SK-N-SH (cell line): ENCODE data around the gene RPA1. TPM values are rescaled to one million over a fixed set of nuclear protein-coding genes. Genes with fewer than 3 reads are reported as not detected.

ENCODE experiments used
- CTCF ChIA-PET: fragments of 300-600, 350-600 bp; formaldehyde crosslinking; extraction: SDS; loops from one replicate; lab custom pipeline; 2021; lab: Yijun Ruan, JAX
- POLR2A ChIA-PET: fragments of 350-600 bp; sonication (Branson Sonifier 250); formaldehyde crosslinking; extraction: SDS; loops from one replicate; lab custom pipeline; 2020; ENCODE audit warnings: antibody characterized with exemption, inconsistent platforms; lab: Yijun Ruan, JAX
- DNase-seq: peaks from one replicate; pipeline ENCODE4 v3.0.0; 2012
- H2AFZ ChIP-seq: fragments of 200-600 bp; sonication (generic); 2 replicates; pipeline ENCODE4 v1.8.1; 2016; ENCODE audit warnings: antibody characterized with exemption, mild to moderate bottlenecking, low read depth
- H3F3A ChIP-seq: fragments of 200-600 bp; sonication (generic); replicated peaks from 2 replicates; pipeline ENCODE3; 2016; ENCODE audit warnings: antibody characterized with exemption, mild to moderate bottlenecking; ENCODE audit not compliant: insufficient read depth
- H3K27ac ChIP-seq, 2 experiments: fragments of 200-500 bp in 1 of 2; fragments of 200-600 bp in 1 of 2; sonication (Bioruptor generic) in 1 of 2; sonication (generic), shearing (Covaris generic) in 1 of 2; 2 replicates each; pipeline versions ENCODE4 v1.5.1 to v1.6.1; 2014 to 2016; ENCODE audit warnings: low read depth in 2 of 2, inconsistent platforms in 1 of 2, low read length in 1 of 2, mild to moderate bottlenecking in 1 of 2, mixed read lengths in 1 of 2
- H3K27me3 ChIP-seq: fragments of 200-600 bp; sonication (generic), shearing (Covaris generic); 2 replicates; pipeline ENCODE4 v1.6.1; 2016; ENCODE audit warnings: mixed run types; ENCODE audit not compliant: insufficient read depth
- H3K36me3 ChIP-seq, 2 experiments: fragments of 200-500 bp in 1 of 2; fragments of 200-600 bp in 1 of 2; sonication (Bioruptor generic) in 1 of 2; sonication (generic) in 1 of 2; replicated peaks in 1 of 2; 2 replicates each; pipeline versions ENCODE3 to v1.5.1; 2014 to 2016; ENCODE audit warnings: low read length in 1 of 2, mild to moderate bottlenecking in 1 of 2; ENCODE audit not compliant: insufficient read depth in 2 of 2, control insufficient read depth in 1 of 2
- H3K4me1 ChIP-seq, 2 experiments: fragments of 200-500 bp in 1 of 2; fragments of 200-600 bp in 1 of 2; sonication (Bioruptor generic) in 1 of 2; sonication (generic), shearing (Covaris generic) in 1 of 2; 2 replicates each; pipeline versions ENCODE4 v1.5.1 to v1.6.1; 2014 to 2016; ENCODE audit warnings: low read depth in 1 of 2, low read length in 1 of 2, mixed run types in 1 of 2; ENCODE audit not compliant: insufficient read depth in 2 of 2, control insufficient read depth in 1 of 2
- H3K4me2 ChIP-seq: fragments of 200-600 bp; sonication (generic), shearing (Covaris generic); 2 replicates; pipeline ENCODE4 v1.6.1; 2017; ENCODE audit warnings: mixed run types
- H3K4me3 ChIP-seq, 2 experiments: fragments of 200-500 bp in 1 of 2; fragments of 200-600 bp in 1 of 2; sonication (Bioruptor generic) in 1 of 2; sonication (generic), shearing (Covaris generic) in 1 of 2; 2 replicates each; pipeline versions ENCODE4 v1.5.1 to v1.8.1; 2014 to 2016; ENCODE audit warnings: low read depth in 2 of 2, inconsistent platforms in 1 of 2, low read length in 1 of 2, mild to moderate bottlenecking in 1 of 2, mixed read lengths in 1 of 2, moderate library complexity in 1 of 2
- H3K79me2 ChIP-seq: fragments of 200-600 bp; sonication (generic); 2 replicates; pipeline ENCODE4 v1.8.1; 2017; ENCODE audit warnings: mild to moderate bottlenecking; ENCODE audit not compliant: insufficient read depth
- H3K9ac ChIP-seq: fragments of 200-600 bp; sonication (generic); 2 replicates; pipeline ENCODE4 v1.6.1; 2017; ENCODE audit warnings: mixed run types
- H3K9me2 ChIP-seq: fragments of 200-600 bp; sonication (generic); 2 replicates; pipeline ENCODE4 v1.6.1; 2017; ENCODE audit warnings: mixed run types
- H3K9me3 ChIP-seq: fragments of 200-600 bp; sonication (generic); 2 replicates; pipeline ENCODE4 v1.6.1; 2017; ENCODE audit warnings: mixed run types, mild to moderate bottlenecking, moderate library complexity
- H4K20me1 ChIP-seq: fragments of 200-600 bp; sonication (generic); 2 replicates; pipeline ENCODE4 v1.6.1; 2017; ENCODE audit warnings: mild to moderate bottlenecking, mixed run types; ENCODE audit not compliant: insufficient read depth
- CTCF ChIP-seq: fragments of 200-600 bp; sonication (generic); IDR thresholded peaks from 2 replicates; pipeline ENCODE4 v1.6.1; 2017; ENCODE audit warnings: antibody characterized with exemption, mild to moderate bottlenecking, moderate library complexity
- EP300 ChIP-seq, 2 experiments: IDR thresholded peaks; 2 replicates each; pipeline versions ENCODE4 v1.4.0 to v1.6.1; 2012; ENCODE audit warnings: borderline replicate concordance in 1 of 2, low read depth in 1 of 2, low read length in 1 of 2
- EZH2phosphoT487 ChIP-seq: fragments of 200-600 bp; sonication (generic); IDR thresholded peaks from 2 replicates; pipeline ENCODE4 v1.6.1; 2017; ENCODE audit warnings: low read depth, mixed run types, mild to moderate bottlenecking, antibody characterized with exemption, moderate library complexity, borderline replicate concordance
- GABPA ChIP-seq: IDR thresholded peaks from 2 replicates; pipeline ENCODE4 v1.4.0; 2012; ENCODE audit warnings: low read depth, mild to moderate bottlenecking
- IRF3 ChIP-seq: fragments of 150-350 bp; IDR thresholded peaks from 2 replicates; pipeline ENCODE4 v1.6.1; 2016; ENCODE audit warnings: mild to moderate bottlenecking, low read depth, low read length
- NFIC ChIP-seq: IDR thresholded peaks from 2 replicates; pipeline ENCODE4 v1.4.0; 2012; ENCODE audit warnings: borderline replicate concordance
- NRF1 ChIP-seq: IDR thresholded peaks from 2 replicates; pipeline ENCODE4 v1.6.1; 2012; ENCODE audit warnings: low read depth, mild to moderate bottlenecking, low read length
- POLR2AphosphoS5 ChIP-seq: IDR thresholded peaks from 2 replicates; pipeline ENCODE4 v1.6.1; 2012; ENCODE audit warnings: low read depth, low read length
- RXRA ChIP-seq: IDR thresholded peaks from 2 replicates; pipeline ENCODE4 v1.4.0; 2012; ENCODE audit warnings: low read depth, mild to moderate bottlenecking, borderline replicate concordance
- SIN3A ChIP-seq: IDR thresholded peaks from 2 replicates; pipeline ENCODE4 v1.6.1; 2012; ENCODE audit warnings: low read depth, mild to moderate bottlenecking, low read length, moderate library complexity, borderline replicate concordance
- SMC3 ChIP-seq: IDR thresholded peaks from 2 replicates; pipeline ENCODE4 v1.6.1; 2012; ENCODE audit warnings: low read depth, low read length, improper control_type of control experiment
- YY1 ChIP-seq: IDR thresholded peaks from 2 replicates; pipeline ENCODE4 v1.4.0; 2012; ENCODE audit warnings: low read depth, mild to moderate bottlenecking
- WGBS: methylation state at CpG from one replicate; pipeline ENCODE4 v1.1.6; 2017; ENCODE audit warnings: low lambda C conversion rate; 5-methylcytosine and 5-hydroxymethylcytosine counted together
- polyA plus RNA-seq, 3 experiments: library from polyadenylated mRNA; depleted of rRNA; stranded (reverse); fragments of >200 nt; gene quantifications; 2 replicates each; pipeline ENCODE4 v1.2.3, GENCODE V29; 2012
- TF ChIP-seq, protein P1 (sequence below): IDR thresholded peaks from 2 replicates; pipeline ENCODE4 v1.4.0; 2012; ENCODE audit warnings: low read depth, borderline replicate concordance
- TF ChIP-seq, protein P2 (sequence below): IDR thresholded peaks from 2 replicates; pipeline ENCODE4 v1.6.1; 2012; ENCODE audit warnings: mild to moderate bottlenecking, low read depth, low read length, moderate library complexity

RPA1 gene
- polyA plus RNA-seq, 1 of the 3 experiments (the other 2 are of a cell fraction): 47.2 TPM

GRCh38 chr17:1947743-1948516, 118.1 kb downstream of the RPA1 start:
- POLR2A ChIA-PET: no interaction called here
- Histone ChIP-seq H2AFZ (no peak overlapping the region), H3F3A (no peaks in the 10 kb centered on the region), H3K4me2 (no peak overlapping the region), H4K20me1 (no peaks in the 10 kb centered on the region), H3K9me2 (no peaks in the 10 kb centered on the region), H3K9ac (no peak overlapping the region), H3K9me3 (no peaks in the 10 kb centered on the region), H3K4me1 (peaks cover 0 to 11% of the 10 kb centered on the region in 2 experiments; a peak in 1 of 4 replicates), H3K79me2 (no peaks in the 10 kb centered on the region), H3K27me3 (no peaks in the 10 kb centered on the region), H3K36me3 (no peaks in the 10 kb centered on the region), H3K4me3 (no peak overlapping the region), H3K27ac (no peak overlapping the region)
- no peak for DNase-seq
- WGBS: 75% methylated on average over 10 of the region's 22 CpGs
- TF ChIP-seq, protein P1, sequence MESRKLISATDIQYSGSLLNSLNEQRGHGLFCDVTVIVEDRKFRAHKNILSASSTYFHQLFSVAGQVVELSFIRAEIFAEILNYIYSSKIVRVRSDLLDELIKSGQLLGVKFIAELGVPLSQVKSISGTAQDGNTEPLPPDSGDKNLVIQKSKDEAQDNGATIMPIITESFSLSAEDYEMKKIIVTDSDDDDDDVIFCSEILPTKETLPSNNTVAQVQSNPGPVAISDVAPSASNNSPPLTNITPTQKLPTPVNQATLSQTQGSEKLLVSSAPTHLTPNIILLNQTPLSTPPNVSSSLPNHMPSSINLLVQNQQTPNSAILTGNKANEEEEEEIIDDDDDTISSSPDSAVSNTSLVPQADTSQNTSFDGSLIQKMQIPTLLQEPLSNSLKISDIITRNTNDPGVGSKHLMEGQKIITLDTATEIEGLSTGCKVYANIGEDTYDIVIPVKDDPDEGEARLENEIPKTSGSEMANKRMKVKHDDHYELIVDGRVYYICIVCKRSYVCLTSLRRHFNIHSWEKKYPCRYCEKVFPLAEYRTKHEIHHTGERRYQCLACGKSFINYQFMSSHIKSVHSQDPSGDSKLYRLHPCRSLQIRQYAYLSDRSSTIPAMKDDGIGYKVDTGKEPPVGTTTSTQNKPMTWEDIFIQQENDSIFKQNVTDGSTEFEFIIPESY: no peak
- TF ChIP-seq SIN3A (no peak), SMC3 (no peak), POLR2AphosphoS5 (no peak), EZH2phosphoT487 (no peak), NFIC (no peak), EP300 (IDR thresholded peaks at IDR 0.05; ENCODE audit: borderline replicate concordance in 1 of 2, low read depth in 1 of 2, low read length in 1 of 2) (no peak), RXRA (no peak), IRF3 (no peak), YY1 (no peak), GABPA (no peak), NRF1 (no peak), CTCF (no peak)
- TF ChIP-seq, protein P2, sequence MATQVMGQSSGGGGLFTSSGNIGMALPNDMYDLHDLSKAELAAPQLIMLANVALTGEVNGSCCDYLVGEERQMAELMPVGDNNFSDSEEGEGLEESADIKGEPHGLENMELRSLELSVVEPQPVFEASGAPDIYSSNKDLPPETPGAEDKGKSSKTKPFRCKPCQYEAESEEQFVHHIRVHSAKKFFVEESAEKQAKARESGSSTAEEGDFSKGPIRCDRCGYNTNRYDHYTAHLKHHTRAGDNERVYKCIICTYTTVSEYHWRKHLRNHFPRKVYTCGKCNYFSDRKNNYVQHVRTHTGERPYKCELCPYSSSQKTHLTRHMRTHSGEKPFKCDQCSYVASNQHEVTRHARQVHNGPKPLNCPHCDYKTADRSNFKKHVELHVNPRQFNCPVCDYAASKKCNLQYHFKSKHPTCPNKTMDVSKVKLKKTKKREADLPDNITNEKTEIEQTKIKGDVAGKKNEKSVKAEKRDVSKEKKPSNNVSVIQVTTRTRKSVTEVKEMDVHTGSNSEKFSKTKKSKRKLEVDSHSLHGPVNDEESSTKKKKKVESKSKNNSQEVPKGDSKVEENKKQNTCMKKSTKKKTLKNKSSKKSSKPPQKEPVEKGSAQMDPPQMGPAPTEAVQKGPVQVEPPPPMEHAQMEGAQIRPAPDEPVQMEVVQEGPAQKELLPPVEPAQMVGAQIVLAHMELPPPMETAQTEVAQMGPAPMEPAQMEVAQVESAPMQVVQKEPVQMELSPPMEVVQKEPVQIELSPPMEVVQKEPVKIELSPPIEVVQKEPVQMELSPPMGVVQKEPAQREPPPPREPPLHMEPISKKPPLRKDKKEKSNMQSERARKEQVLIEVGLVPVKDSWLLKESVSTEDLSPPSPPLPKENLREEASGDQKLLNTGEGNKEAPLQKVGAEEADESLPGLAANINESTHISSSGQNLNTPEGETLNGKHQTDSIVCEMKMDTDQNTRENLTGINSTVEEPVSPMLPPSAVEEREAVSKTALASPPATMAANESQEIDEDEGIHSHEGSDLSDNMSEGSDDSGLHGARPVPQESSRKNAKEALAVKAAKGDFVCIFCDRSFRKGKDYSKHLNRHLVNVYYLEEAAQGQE: no peak
- CTCF ChIA-PET: interaction anchor here (0.9 to 1.0 kb wide), 2 partner anchors 39 to 77 kb away, joined by 3 to 4 read pairs; partner anchors contain the start of gene RTN4RL1
